Chondrocyte (in vitro differentiated cells): Measurements from ENCODE around the gene LIMD2. TPM values are rescaled to one million over a fixed set of nuclear protein-coding genes. Genes with fewer than 3 reads are reported as not detected.

ENCODE experiments used
- DNase-seq: peaks from one replicate; pipeline ENCODE4 v3.0.0; 2021; ENCODE audit warnings: mixed read lengths, low spot score
- H3K27ac Mint-ChIP-seq: one replicate; pipeline ENCODE4 v1.8.0; 2021; ENCODE audit warnings: mild to moderate bottlenecking, moderate library complexity, mixed read lengths; ENCODE audit not compliant: unreplicated experiment
- H3K27me3 Mint-ChIP-seq: 2 replicates; pipeline ENCODE4 v1.8.0; 2021; ENCODE audit warnings: low read depth, mixed read lengths
- H3K36me3 Mint-ChIP-seq: 2 replicates; pipeline ENCODE4 v1.8.0; 2021; ENCODE audit warnings: low read depth, mixed read lengths
- H3K4me1 Mint-ChIP-seq: 2 replicates; pipeline ENCODE4 v1.8.0; 2021; ENCODE audit warnings: low read depth, mild to moderate bottlenecking, mixed read lengths
- H3K4me3 Mint-ChIP-seq: one replicate; pipeline ENCODE4 v1.8.0; 2021; ENCODE audit warnings: mild to moderate bottlenecking, moderate library complexity, mixed read lengths; ENCODE audit not compliant: unreplicated experiment
- H3K9me3 Mint-ChIP-seq: 2 replicates; pipeline ENCODE4 v1.8.0; 2021; ENCODE audit warnings: low read depth, mixed read lengths
- CTCF ChIP-seq: fragments of 200-600 bp; sonication (generic); IDR thresholded peaks from 2 replicates; pipeline ENCODE4 v1.5.0; 2021; ENCODE audit warnings: antibody characterized with exemption, mild to moderate bottlenecking, moderate library complexity
- total RNA-seq: library from RNA; stranded (reverse); gene quantifications from 3 replicates; pipeline ENCODE4 v1.2.1, GENCODE V29; 2021

LIMD2 gene
- total RNA-seq, 1 donor from 2014 or later: 32.2 TPM

- DNase-seq: no peak
- TF ChIP-seq CTCF: no peak
- peaks cover 19% of the 10 kb centered on the region for H3K36me3 Mint-ChIP-seq
- H3K4me1 Mint-ChIP-seq: peaks cover 28% of the 10 kb centered on the region
- H3K27ac Mint-ChIP-seq: no peak overlapping the region
- H3K9me3 Mint-ChIP-seq: no peaks in the 10 kb centered on the region
- H3K4me3 Mint-ChIP-seq: no peak overlapping the region
- H3K27me3 Mint-ChIP-seq: no peaks in the 10 kb centered on the region
Measured at GRCh38 chr17:63679214-63679613, 20.7 kb downstream of the LIMD2 start.

- H3K36me3 Mint-ChIP-seq: peaks cover 14% of the 10 kb centered on the region
- no peaks in the 10 kb centered on the region for H3K9me3 Mint-ChIP-seq
- H3K4me3 Mint-ChIP-seq: no peak overlapping the region
- no peaks in the 10 kb centered on the region for H3K27me3 Mint-ChIP-seq
- TF ChIP-seq CTCF: no peak
- H3K4me1 Mint-ChIP-seq: peaks cover 28% of the 10 kb centered on the region
- no peak overlapping the region for H3K27ac Mint-ChIP-seq
- DNase-seq: no peak
Measured at GRCh38 chr17:63676584-63676983, 23.3 kb downstream of the LIMD2 start.

GRCh38 chr17:63675607-63676546, 24.0 kb downstream of the LIMD2 start:
- peaks cover 12% of the 10 kb centered on the region for H3K36me3 Mint-ChIP-seq
- no peaks in the 10 kb centered on the region for H3K27me3 Mint-ChIP-seq
- H3K4me1 Mint-ChIP-seq: peaks cover 28% of the 10 kb centered on the region
- no peaks in the 10 kb centered on the region for H3K9me3 Mint-ChIP-seq
- H3K27ac Mint-ChIP-seq: peak overlapping the region; percentile 89
- no peak for TF ChIP-seq CTCF
- no peak for DNase-seq
- H3K4me3 Mint-ChIP-seq: peak overlapping the region; percentile 46

- Mint-ChIP-seq H3K27ac (peak overlapping the region; percentile 89), H3K36me3 (peaks cover 14% of the 10 kb centered on the region), H3K9me3 (no peaks in the 10 kb centered on the region), H3K27me3 (no peaks in the 10 kb centered on the region), H3K4me1 (peaks cover 28% of the 10 kb centered on the region), H3K4me3 (no peak overlapping the region)
- DNase-seq: no peak
- TF ChIP-seq CTCF: no peak
Measured at GRCh38 chr17:63675231-63675606, 24.7 kb downstream of the LIMD2 start.

- H3K4me3 Mint-ChIP-seq: no peak overlapping the region
- H3K27ac Mint-ChIP-seq: no peak overlapping the region
- no peaks in the 10 kb centered on the region for H3K9me3 Mint-ChIP-seq
- peaks cover 19% of the 10 kb centered on the region for H3K36me3 Mint-ChIP-seq
- DNase-seq: no peak
- H3K27me3 Mint-ChIP-seq: no peaks in the 10 kb centered on the region
- H3K4me1 Mint-ChIP-seq: peaks cover 28% of the 10 kb centered on the region
- TF ChIP-seq CTCF: no peak
Measured at GRCh38 chr17:63672856-63673255, 27.1 kb downstream of the LIMD2 start.
